ENCODE data around the gene TFF2. TPM values are rescaled to one million over a fixed set of nuclear protein-coding genes. Genes with fewer than 3 reads are reported as not detected.
A peak's percentile ranks its signal among the peaks of the same experiment; 100 is the strongest.

Gene TFF2
- total RNA-seq, 1 experiment from 2014 or later = not detected

- H3K27ac Mint-ChIP-seq (ENCODE audit: unreplicated experiment) = no peak overlapping the region
- TF ChIP-seq, protein P1, sequence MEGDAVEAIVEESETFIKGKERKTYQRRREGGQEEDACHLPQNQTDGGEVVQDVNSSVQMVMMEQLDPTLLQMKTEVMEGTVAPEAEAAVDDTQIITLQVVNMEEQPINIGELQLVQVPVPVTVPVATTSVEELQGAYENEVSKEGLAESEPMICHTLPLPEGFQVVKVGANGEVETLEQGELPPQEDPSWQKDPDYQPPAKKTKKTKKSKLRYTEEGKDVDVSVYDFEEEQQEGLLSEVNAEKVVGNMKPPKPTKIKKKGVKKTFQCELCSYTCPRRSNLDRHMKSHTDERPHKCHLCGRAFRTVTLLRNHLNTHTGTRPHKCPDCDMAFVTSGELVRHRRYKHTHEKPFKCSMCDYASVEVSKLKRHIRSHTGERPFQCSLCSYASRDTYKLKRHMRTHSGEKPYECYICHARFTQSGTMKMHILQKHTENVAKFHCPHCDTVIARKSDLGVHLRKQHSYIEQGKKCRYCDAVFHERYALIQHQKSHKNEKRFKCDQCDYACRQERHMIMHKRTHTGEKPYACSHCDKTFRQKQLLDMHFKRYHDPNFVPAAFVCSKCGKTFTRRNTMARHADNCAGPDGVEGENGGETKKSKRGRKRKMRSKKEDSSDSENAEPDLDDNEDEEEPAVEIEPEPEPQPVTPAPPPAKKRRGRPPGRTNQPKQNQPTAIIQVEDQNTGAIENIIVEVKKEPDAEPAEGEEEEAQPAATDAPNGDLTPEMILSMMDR (IDR thresholded peaks at IDR 0.05; ENCODE audit: unreplicated experiment) = no peak
- no peaks in the 10 kb centered on the region for H3K9me3 Mint-ChIP-seq (ENCODE audit: low read depth, unreplicated experiment)
- BruUV-seq (replicated peaks) = no TSS peak
- no peak overlapping the region for H3K4me3 Mint-ChIP-seq (ENCODE audit: low read depth, unreplicated experiment)
- intact Hi-C loops (cut with micrococcal nuclease; ENCODE audit: unreplicated experiment) = loop anchor here (10.0 kb wide), 1 partner anchor 49 kb away; no protein-coding TSS in a partner anchor
- peaks cover 9% of the 10 kb centered on the region for H3K36me3 Mint-ChIP-seq (ENCODE audit: insufficient read depth, unreplicated experiment)
- H3K27me3 Mint-ChIP-seq (ENCODE audit: unreplicated experiment) = no peaks in the 10 kb centered on the region
- H3K4me1 Mint-ChIP-seq (ENCODE audit: low read depth, unreplicated experiment) = peaks cover 56% of the 10 kb centered on the region
- CTCF ChIA-PET = no interaction called here
- no peak for DNase-seq
These were observed 35.3 kb upstream of the TFF2 start for GRCh38 chr21:42386034-42386591.

DNA sequence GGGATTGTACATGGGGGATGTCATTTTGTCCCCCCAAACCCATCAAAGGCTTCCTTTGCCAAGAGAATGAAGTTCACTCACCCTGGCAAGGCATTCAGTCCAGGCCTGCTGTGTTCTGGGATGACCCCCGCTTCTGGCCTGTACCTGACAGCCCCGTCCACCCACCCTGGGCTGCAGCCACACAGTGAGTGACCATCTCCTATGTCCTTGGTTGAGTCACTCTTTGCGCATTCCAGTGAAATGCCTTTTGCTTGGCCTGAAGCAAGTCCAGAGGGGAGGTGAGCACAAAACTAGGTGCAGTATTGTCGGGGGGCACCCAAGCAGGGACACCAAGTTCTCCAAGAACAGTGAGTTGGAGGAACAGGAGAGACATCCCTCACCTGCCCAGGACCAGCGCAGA is 34.8 kb upstream of the TFF2 start:
- TF ChIP-seq, protein P1 (IDR thresholded peaks at IDR 0.05; ENCODE audit: unreplicated experiment) = no peak
- intact Hi-C loops (cut with micrococcal nuclease; ENCODE audit: unreplicated experiment) = loop anchor here (10.0 kb wide), 1 partner anchor 49 kb away; no protein-coding TSS in a partner anchor
- Mint-ChIP-seq H3K27ac (ENCODE audit: unreplicated experiment) (no peak overlapping the region), H3K36me3 (ENCODE audit: insufficient read depth, unreplicated experiment) (peaks cover 9% of the 10 kb centered on the region), H3K4me1 (ENCODE audit: low read depth, unreplicated experiment) (peaks cover 51% of the 10 kb centered on the region), H3K27me3 (ENCODE audit: unreplicated experiment) (no peaks in the 10 kb centered on the region), H3K4me3 (ENCODE audit: low read depth, unreplicated experiment) (no peak overlapping the region), H3K9me3 (ENCODE audit: low read depth, unreplicated experiment) (no peaks in the 10 kb centered on the region)
- BruUV-seq (replicated peaks) = no TSS peak
- DNase-seq = no peak
- CTCF ChIA-PET = no interaction called here

DNA sequence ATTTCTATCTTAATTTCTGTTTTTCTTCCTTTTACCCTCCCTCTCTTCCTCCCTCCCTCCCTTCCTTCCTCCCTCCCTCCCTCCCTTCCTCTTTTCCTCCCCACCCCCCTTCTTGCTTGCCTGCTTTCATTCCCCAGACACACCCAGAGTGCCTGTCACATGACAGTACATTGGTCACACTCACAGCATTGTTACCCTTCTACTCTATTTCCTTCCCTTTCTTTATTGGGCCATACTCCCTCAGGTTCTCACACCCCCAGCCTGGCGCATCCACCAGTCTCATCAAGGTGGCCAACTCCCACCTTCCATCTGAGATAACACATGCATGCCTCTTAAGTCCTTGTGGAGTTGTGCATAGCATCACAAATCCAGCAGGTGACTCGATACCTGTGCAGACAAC is 34.2 kb upstream of the TFF2 start:
- CTCF ChIA-PET = no interaction called here
- Mint-ChIP-seq H3K9me3 (ENCODE audit: low read depth, unreplicated experiment) (no peaks in the 10 kb centered on the region), H3K4me3 (ENCODE audit: low read depth, unreplicated experiment) (no peak overlapping the region), H3K27me3 (ENCODE audit: unreplicated experiment) (no peaks in the 10 kb centered on the region), H3K36me3 (ENCODE audit: insufficient read depth, unreplicated experiment) (peaks cover 9% of the 10 kb centered on the region), H3K27ac (ENCODE audit: unreplicated experiment) (peak overlapping the region; percentile 45), H3K4me1 (ENCODE audit: low read depth, unreplicated experiment) (peaks cover 47% of the 10 kb centered on the region)
- TF ChIP-seq, protein P1 (IDR thresholded peaks at IDR 0.05; ENCODE audit: unreplicated experiment) = no peak
- intact Hi-C loops (cut with micrococcal nuclease; ENCODE audit: unreplicated experiment) = loop anchor here (10.0 kb wide), 1 partner anchor 50 kb away; no protein-coding TSS in a partner anchor
- BruUV-seq (replicated peaks) = no TSS peak
- DNase-seq = peak; percentile 6

- no peaks in the 10 kb centered on the region for H3K27me3 Mint-ChIP-seq (ENCODE audit: unreplicated experiment)
- H3K9me3 Mint-ChIP-seq (ENCODE audit: low read depth, unreplicated experiment) = no peaks in the 10 kb centered on the region
- no peak overlapping the region for H3K4me3 Mint-ChIP-seq (ENCODE audit: low read depth, unreplicated experiment)
- peaks cover 41% of the 10 kb centered on the region for H3K4me1 Mint-ChIP-seq (ENCODE audit: low read depth, unreplicated experiment)
- DNase-seq = no peak
- CTCF ChIA-PET = no interaction called here
- H3K27ac Mint-ChIP-seq (ENCODE audit: unreplicated experiment) = no peak overlapping the region
- intact Hi-C loops (cut with micrococcal nuclease; ENCODE audit: unreplicated experiment) = loop anchor here (10.0 kb wide), 1 partner anchor 50 kb away; no protein-coding TSS in a partner anchor
- TF ChIP-seq, protein P1 (IDR thresholded peaks at IDR 0.05; ENCODE audit: unreplicated experiment) = no peak
- H3K36me3 Mint-ChIP-seq (ENCODE audit: insufficient read depth, unreplicated experiment) = peaks cover 9% of the 10 kb centered on the region
- BruUV-seq (replicated peaks) = no TSS peak
These were observed 33.6 kb upstream of the TFF2 start for GRCh38 chr21:42384156-42384945.

All from Calu3 (cell line).